ES-I3 (cell line): ENCODE data around the gene CTBP2.
"Not testable (repeated sequence)": the region's sequence is repeated elsewhere in the genome, so short reads cannot be mapped to it uniquely, and the experiment has no call there.

Experiments
- H3K36me3 ChIP-seq: 2 replicates; pipeline ENCODE4 v1.6.1; 2013; ENCODE audit warnings: mild to moderate bottlenecking, low read length, control low read depth, moderate library complexity; ENCODE audit not compliant: insufficient read depth
- H3K4me1 ChIP-seq: 2 replicates; pipeline ENCODE4 v1.6.1; 2013; ENCODE audit warnings: mild to moderate bottlenecking, control low read depth, low read length; ENCODE audit not compliant: insufficient read depth
- H3K9ac ChIP-seq: 2 replicates; pipeline ENCODE4 v1.6.1; 2013; ENCODE audit warnings: low read depth, mild to moderate bottlenecking, low read length, moderate library complexity
- H3K9me3 ChIP-seq: 2 replicates; pipeline ENCODE4 v1.6.1; 2013; ENCODE audit warnings: mild to moderate bottlenecking, low read length, moderate library complexity; ENCODE audit not compliant: control insufficient read depth, insufficient read depth

CTBP2 gene

GRCh38 chr10:124988753-124989152 lies 171.6 kb downstream of the CTBP2 start:
- not testable (repeated sequence) for H3K9me3 ChIP-seq, H3K4me1 ChIP-seq, H3K9ac ChIP-seq
- peaks cover 34% of the 10 kb centered on the region for H3K36me3 ChIP-seq

GRCh38 chr10:124987788-124988187 lies 172.6 kb downstream of the CTBP2 start:
- no peak overlapping the region for H3K9ac ChIP-seq
- H3K9me3 ChIP-seq, result no peaks in the 10 kb centered on the region
- peaks cover 26% of the 10 kb centered on the region for H3K36me3 ChIP-seq
- 0 out of 2 replicates have a peak, but pooled peaks cover 3% of the 10 kb centered on the region for H3K4me1 ChIP-seq

- H3K36me3 ChIP-seq, result peaks cover 9% of the 10 kb centered on the region
- no peak overlapping the region for H3K9ac ChIP-seq
- 0 out of 2 replicates have a peak, but pooled peaks cover 3% of the 10 kb centered on the region for H3K4me1 ChIP-seq
- H3K9me3 ChIP-seq, result no peaks in the 10 kb centered on the region
Observed at GRCh38 chr10:124985162-124985561, 175.2 kb downstream of the CTBP2 start.

- Histone ChIP-seq H3K36me3 (peaks cover 9% of the 10 kb centered on the region), H3K9ac (no peak overlapping the region), H3K4me1 (0 out of 2 replicates have a peak, but pooled peaks cover 3% of the 10 kb centered on the region), H3K9me3 (no peaks in the 10 kb centered on the region)
Observed at GRCh38 chr10:124984376-124984775, 176.0 kb downstream of the CTBP2 start.

- Histone ChIP-seq H3K9ac (no peak overlapping the region), H3K36me3 (peaks cover 9% of the 10 kb centered on the region), H3K9me3 (no peaks in the 10 kb centered on the region), H3K4me1 (0 out of 2 replicates have a peak, but pooled peaks cover 3% of the 10 kb centered on the region)
Observed at GRCh38 chr10:124983321-124983720, 177.0 kb downstream of the CTBP2 start.

- Histone ChIP-seq H3K9ac (no peak overlapping the region), H3K36me3 (no peaks in the 10 kb centered on the region), H3K4me1 (0 out of 2 replicates have a peak, but pooled peaks cover 2% of the 10 kb centered on the region), H3K9me3 (no peaks in the 10 kb centered on the region)
Observed at GRCh38 chr10:124978376-124978725, 182.0 kb downstream of the CTBP2 start.

GRCh38 chr10:124977648-124978375 lies 182.6 kb downstream of the CTBP2 start:
- Histone ChIP-seq H3K9ac (no peak overlapping the region), H3K9me3 (no peaks in the 10 kb centered on the region), H3K4me1 (no peaks in the 10 kb centered on the region), H3K36me3 (no peaks in the 10 kb centered on the region)

- Histone ChIP-seq H3K9me3 (no peaks in the 10 kb centered on the region), H3K36me3 (no peaks in the 10 kb centered on the region), H3K4me1 (no peaks in the 10 kb centered on the region), H3K9ac (no peak overlapping the region)
Observed at GRCh38 chr10:124977161-124977560, 183.2 kb downstream of the CTBP2 start.

- H3K9me3 ChIP-seq, result no peaks in the 10 kb centered on the region
- no peak overlapping the region for H3K9ac ChIP-seq
- H3K36me3 ChIP-seq, result no peaks in the 10 kb centered on the region
- H3K4me1 ChIP-seq, result no peaks in the 10 kb centered on the region
Observed at GRCh38 chr10:124975977-124976514, 184.3 kb downstream of the CTBP2 start.

- Histone ChIP-seq H3K4me1 (no peaks in the 10 kb centered on the region), H3K9ac (no peak overlapping the region), H3K9me3 (no peaks in the 10 kb centered on the region), H3K36me3 (no peaks in the 10 kb centered on the region)
Observed at GRCh38 chr10:124974131-124974530, 186.2 kb downstream of the CTBP2 start.

DNA sequence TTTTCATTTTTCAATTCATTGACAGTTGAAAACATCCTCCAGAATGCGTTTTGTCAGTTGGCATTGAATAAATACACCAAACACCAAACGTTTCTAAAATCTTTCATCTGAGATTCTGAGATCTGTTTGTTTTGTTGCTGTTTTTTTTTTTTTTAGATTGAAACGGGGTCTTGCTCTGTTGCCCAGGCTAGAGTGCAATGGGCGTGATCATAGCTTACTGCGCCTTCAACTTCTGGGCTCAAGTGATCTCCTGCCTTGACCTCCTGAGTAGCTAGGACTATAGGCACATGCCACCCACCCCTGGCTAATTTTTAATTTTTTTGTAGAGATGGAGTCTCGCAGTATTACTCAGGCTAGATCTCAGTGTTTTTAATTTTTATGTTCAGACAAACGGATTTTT lies 187.7 kb downstream of the CTBP2 start:
- Histone ChIP-seq H3K36me3 (no peaks in the 10 kb centered on the region), H3K9me3 (no peaks in the 10 kb centered on the region), H3K9ac (no peak overlapping the region), H3K4me1 (no peaks in the 10 kb centered on the region)

DNA sequence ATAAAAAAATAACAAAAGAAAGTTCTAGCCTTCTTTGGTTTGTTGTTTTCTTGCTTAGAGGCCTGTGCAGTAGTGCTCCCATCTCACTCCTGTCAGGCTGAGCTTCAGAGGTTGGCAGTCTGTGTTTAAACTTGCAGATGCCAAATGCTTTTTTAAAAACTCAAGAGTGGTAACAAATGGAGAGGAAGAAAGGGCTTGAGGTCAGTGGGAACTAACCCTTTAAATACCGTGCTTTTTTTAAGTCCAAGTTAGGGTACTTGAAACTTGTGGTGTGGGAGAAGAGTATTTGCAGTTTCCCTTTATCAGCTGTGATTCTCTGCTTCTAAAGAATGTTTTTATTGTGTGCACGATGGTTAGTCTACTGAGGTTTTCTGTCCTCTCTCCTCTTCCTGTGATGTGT lies 189.1 kb downstream of the CTBP2 start:
- Histone ChIP-seq H3K36me3 (no peaks in the 10 kb centered on the region), H3K4me1 (no peaks in the 10 kb centered on the region), H3K9ac (no peak overlapping the region), H3K9me3 (no peaks in the 10 kb centered on the region)

DNA sequence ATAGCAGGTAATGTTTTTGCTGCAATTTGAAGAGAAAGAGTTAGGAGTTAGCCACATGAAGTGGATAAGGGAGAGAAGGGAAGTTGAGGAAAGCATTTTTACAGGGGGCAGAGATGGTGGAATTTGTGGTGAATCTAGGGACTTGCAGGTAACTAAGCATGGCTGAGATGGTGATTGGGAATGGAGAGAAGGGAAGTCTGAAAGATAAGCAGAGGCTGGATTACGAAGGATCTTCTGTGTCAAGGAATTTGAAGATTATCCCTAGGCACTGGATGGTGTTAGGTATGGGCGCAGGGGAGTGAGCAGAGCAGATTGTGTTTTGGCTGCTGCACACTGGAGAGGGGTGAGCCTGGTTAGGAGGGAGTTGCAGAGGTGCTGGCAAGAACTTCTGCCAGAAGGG lies 193.1 kb downstream of the CTBP2 start:
- Histone ChIP-seq H3K36me3 (no peaks in the 10 kb centered on the region), H3K9ac (no peak overlapping the region), H3K4me1 (no peaks in the 10 kb centered on the region), H3K9me3 (no peaks in the 10 kb centered on the region)

GRCh38 chr10:124966008-124966407 lies 194.4 kb downstream of the CTBP2 start:
- H3K36me3 ChIP-seq, result no peaks in the 10 kb centered on the region
- no peaks in the 10 kb centered on the region for H3K4me1 ChIP-seq
- no peaks in the 10 kb centered on the region for H3K9me3 ChIP-seq
- no peak overlapping the region for H3K9ac ChIP-seq

DNA sequence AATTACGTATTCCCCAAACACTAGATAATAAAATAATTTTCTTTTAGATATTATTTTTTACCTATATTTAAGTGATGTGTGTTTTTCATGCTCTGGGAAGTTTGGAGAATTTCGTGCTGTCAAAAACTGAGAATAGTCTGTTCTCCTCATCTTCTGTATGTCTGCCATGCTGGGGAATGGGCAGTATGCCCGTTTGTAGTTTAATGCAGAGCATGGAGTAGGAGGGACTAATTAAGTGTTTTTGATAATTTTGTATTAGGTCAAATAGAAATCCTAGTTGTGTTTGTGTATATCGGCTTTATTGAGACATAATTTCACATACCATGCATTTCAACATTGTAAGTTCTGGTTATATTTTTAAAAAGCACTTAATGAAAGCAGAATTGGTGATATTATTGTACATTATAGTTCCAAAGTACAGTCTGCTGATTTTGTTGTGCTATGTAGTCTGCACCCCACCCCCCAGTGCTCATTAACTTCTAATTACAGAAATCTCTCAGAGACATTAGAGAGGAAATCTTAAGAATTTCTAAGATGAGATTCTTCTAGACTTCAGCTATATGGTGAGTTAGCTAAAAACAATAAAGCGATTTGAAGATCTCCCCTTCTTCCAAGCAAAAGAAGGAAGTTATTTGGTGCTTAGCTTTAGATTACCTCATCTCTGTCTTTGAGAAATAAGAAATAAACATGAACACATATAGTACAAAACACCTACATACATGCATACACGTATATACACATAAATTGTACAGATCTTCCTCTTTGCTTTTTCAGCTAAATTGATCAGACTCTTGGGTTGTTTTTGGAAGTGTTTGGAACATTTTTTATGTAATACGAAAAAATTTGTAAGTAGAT lies 196.3 kb downstream of the CTBP2 start:
- H3K9ac ChIP-seq, result no peak overlapping the region
- H3K4me1 ChIP-seq, result no peaks in the 10 kb centered on the region
- H3K9me3 ChIP-seq, result no peaks in the 10 kb centered on the region
- H3K36me3 ChIP-seq, result no peaks in the 10 kb centered on the region
